Right atrium auricular region (tissue), 2 donors: ENCODE measurements around the gene COL15A1. TPM values are rescaled to one million over a fixed set of nuclear protein-coding genes. Genes with fewer than 3 reads are reported as not detected.

Experiments used
- DNase-seq: peaks from one replicate; pipeline ENCODE4 v3.0.0-alpha.2; 2019; ENCODE audit warnings: low spot score
- H3K27ac ChIP-seq, 2 donors: fragments of 200-600 bp; sonication (generic); 1 replicate in 1 of 2; 2 replicates in 1 of 2; pipeline ENCODE4 v1.5.1; 2016 to 2019
- H3K27me3 ChIP-seq, 2 donors: fragments of 200-600 bp; sonication (generic); one replicate each; pipeline versions ENCODE4 v1.5.1 to v1.6.0; 2017 to 2019
- H3K36me3 ChIP-seq: fragments of 200-600 bp; sonication (generic); one replicate; pipeline ENCODE4 v1.5.1; 2016
- H3K4me1 ChIP-seq, 2 donors: fragments of 200-600 bp; sonication (generic); one replicate each; pipeline versions ENCODE4 v1.5.1 to v1.6.0; 2017 to 2019
- H3K4me3 ChIP-seq, 2 donors: fragments of 200-600 bp; sonication (generic); 1 replicate in 1 of 2; 2 replicates in 1 of 2; pipeline ENCODE4 v1.5.1; 2017 to 2019; ENCODE audit warnings: mild to moderate bottlenecking in 1 of 2, moderate library complexity in 1 of 2
- H3K9me3 ChIP-seq, 2 donors: fragments of 200-600 bp; sonication (generic); one replicate each; pipeline ENCODE4 v1.5.1; 2019
- CTCF ChIP-seq, 2 donors: fragments of 200-600 bp; sonication (generic); IDR thresholded peaks; one replicate each; pipeline ENCODE4 v1.5.1; 2019; ENCODE audit warnings: antibody characterized with exemption in 2 of 2
- total RNA-seq, 2 donors: library from RNA; depleted of rRNA; stranded (reverse); fragments of >200 nt; gene quantifications; one replicate each; pipeline ENCODE4 v1.1.0, GENCODE V29; 2016

Gene COL15A1
- total RNA-seq, 2 donors from 2014 or later = 22.4 to 38.2 TPM

- H3K4me1 ChIP-seq = peaks cover 0 to 33% of the 10 kb centered on the region in 2 donors
- no peak for TF ChIP-seq CTCF (IDR thresholded peaks at IDR 0.05)
- DNase-seq = no peak
- H3K9me3 ChIP-seq = no peaks in the 10 kb centered on the region
- no peaks in the 10 kb centered on the region for H3K36me3 ChIP-seq
- peak overlapping the region; percentile 90 to 92 for H3K27ac ChIP-seq
- H3K4me3 ChIP-seq = peak overlapping the region; percentile 87 to 88
- no peaks in the 10 kb centered on the region for H3K27me3 ChIP-seq
Measured at GRCh38 chr9:99106044-99106375, 162.3 kb downstream of the COL15A1 start.

GRCh38 chr9:99107421-99107820 is 163.7 kb downstream of the COL15A1 start:
- no peaks in the 10 kb centered on the region for H3K9me3 ChIP-seq
- H3K4me1 ChIP-seq = peaks cover 0 to 45% of the 10 kb centered on the region in 2 donors
- H3K27ac ChIP-seq = no peak overlapping the region
- H3K36me3 ChIP-seq = no peaks in the 10 kb centered on the region
- no peak for DNase-seq
- no peak for TF ChIP-seq CTCF (IDR thresholded peaks at IDR 0.05)
- H3K4me3 ChIP-seq = no peak overlapping the region
- no peaks in the 10 kb centered on the region for H3K27me3 ChIP-seq

GRCh38 chr9:99108131-99108530 is 164.4 kb downstream of the COL15A1 start:
- Histone ChIP-seq H3K36me3 (no peaks in the 10 kb centered on the region), H3K27me3 (no peaks in the 10 kb centered on the region), H3K4me1 (peaks cover 0 to 51% of the 10 kb centered on the region in 2 donors), H3K4me3 (no peak overlapping the region), H3K9me3 (no peaks in the 10 kb centered on the region), H3K27ac (no peak overlapping the region)
- no peak for DNase-seq
- no peak for TF ChIP-seq CTCF (IDR thresholded peaks at IDR 0.05)

GRCh38 chr9:99109522-99109921 is 165.8 kb downstream of the COL15A1 start:
- TF ChIP-seq CTCF (IDR thresholded peaks at IDR 0.05) = no peak
- no peak for DNase-seq
- no peaks in the 10 kb centered on the region for H3K36me3 ChIP-seq
- no peaks in the 10 kb centered on the region for H3K27me3 ChIP-seq
- no peak overlapping the region for H3K27ac ChIP-seq
- no peak overlapping the region for H3K4me3 ChIP-seq
- H3K4me1 ChIP-seq = peaks cover 0 to 52% of the 10 kb centered on the region in 2 donors
- no peaks in the 10 kb centered on the region for H3K9me3 ChIP-seq

- TF ChIP-seq CTCF (IDR thresholded peaks at IDR 0.05) = no peak
- H3K27ac ChIP-seq = no peak overlapping the region
- no peak overlapping the region for H3K4me3 ChIP-seq
- no peaks in the 10 kb centered on the region for H3K27me3 ChIP-seq
- DNase-seq = no peak
- peaks cover 0 to 43% of the 10 kb centered on the region in 2 donors for H3K4me1 ChIP-seq
- H3K36me3 ChIP-seq = no peaks in the 10 kb centered on the region
- H3K9me3 ChIP-seq = no peaks in the 10 kb centered on the region
Measured at GRCh38 chr9:99112750-99113413, 169.2 kb downstream of the COL15A1 start.
